KMS-11 (cell line): ENCODE measurements around the gene SIRT2.
A peak's percentile ranks its signal among the peaks of the same experiment; 100 is the strongest.

ENCODE experiments used
- H2AFZ ChIP-seq: fragments of 200-600 bp; sonication (generic); 2 replicates; pipeline ENCODE4 v1.6.1; 2016; ENCODE audit warnings: antibody characterized with exemption, mixed run types, low read depth
- H3K27ac ChIP-seq: fragments of 200-600 bp; sonication (generic); 2 replicates; pipeline ENCODE4 v1.6.1; 2016; ENCODE audit warnings: mild to moderate bottlenecking, mixed run types
- H3K27me3 ChIP-seq: fragments of 200-600 bp; sonication (generic); 2 replicates; pipeline ENCODE4 v1.6.1; 2017; ENCODE audit warnings: mild to moderate bottlenecking, low read depth, mixed run types, moderate library complexity; ENCODE audit not compliant: insufficient read depth
- H3K36me3 ChIP-seq: fragments of 200-600 bp; sonication (generic); 2 replicates; pipeline ENCODE4 v1.6.1; 2017; ENCODE audit warnings: mild to moderate bottlenecking, mixed run types; ENCODE audit not compliant: insufficient read depth
- H3K4me1 ChIP-seq: fragments of 200-600 bp; sonication (generic); 2 replicates; pipeline ENCODE4 v1.6.1; 2016; ENCODE audit warnings: mild to moderate bottlenecking, low read depth, mixed run types; ENCODE audit not compliant: poor library complexity, severe bottlenecking
- H3K4me2 ChIP-seq: fragments of 200-600 bp; sonication (generic); 2 replicates; pipeline ENCODE4 v1.7.0; 2016; ENCODE audit warnings: mild to moderate bottlenecking, mixed run types
- H3K4me3 ChIP-seq: fragments of 200-600 bp; sonication (generic); IDR thresholded peaks from 2 replicates; pipeline ENCODE4 v1.6.1; 2017; ENCODE audit warnings: low read depth, low read length, mixed read lengths; ENCODE audit not compliant: insufficient read depth
- H3K79me2 ChIP-seq: fragments of 200-600 bp; sonication (generic); 2 replicates; pipeline ENCODE4 v1.6.1; 2016; ENCODE audit warnings: low read depth, mixed run types; ENCODE audit not compliant: insufficient read depth
- H3K9ac ChIP-seq: fragments of 200-600 bp; sonication (generic); 2 replicates; pipeline ENCODE4 v1.6.1; 2016; ENCODE audit warnings: mild to moderate bottlenecking, mixed run types
- H4K20me1 ChIP-seq: fragments of 200-600 bp; sonication (generic); 2 replicates; pipeline ENCODE4 v1.6.1; 2016; ENCODE audit warnings: mild to moderate bottlenecking, mixed run types; ENCODE audit not compliant: insufficient read depth
- CTCF ChIP-seq: fragments of 200-600 bp; sonication (generic); conservative IDR thresholded peaks from 2 replicates; pipeline ENCODE4 v1.6.1; 2017; ENCODE audit warnings: low read depth, mild to moderate bottlenecking, antibody characterized with exemption, low read length, moderate library complexity, mixed read lengths

The SIRT2 gene

GRCh38 chr19:38869160-38869835 lies 30.1 kb downstream of the SIRT2 start:
- Histone ChIP-seq H3K36me3 (no peaks in the 10 kb centered on the region), H3K4me1 (peaks cover 10% of the 10 kb centered on the region), H3K4me3 (no peak overlapping the region), H4K20me1 (no peaks in the 10 kb centered on the region), H2AFZ (peak overlapping the region; percentile 86), H3K9ac (peak overlapping the region; percentile 58; the same call in 1 of the 2 replicates), H3K27me3 (no peaks in the 10 kb centered on the region), H3K4me2 (peak overlapping the region; percentile 90), H3K27ac (peak overlapping the region; percentile 39), H3K79me2 (no peaks in the 10 kb centered on the region)
- TF ChIP-seq CTCF, result no peak

- no peaks in the 10 kb centered on the region for H4K20me1 ChIP-seq
- no peak overlapping the region for H3K4me3 ChIP-seq
- peak overlapping the region; percentile 90 for H3K4me2 ChIP-seq
- no peak overlapping the region for H3K27ac ChIP-seq
- H3K4me1 ChIP-seq, result peaks cover 10% of the 10 kb centered on the region
- peak overlapping the region; percentile 58; the same call in 1 of the 2 replicates for H3K9ac ChIP-seq
- no peak overlapping the region for H2AFZ ChIP-seq
- H3K27me3 ChIP-seq, result no peaks in the 10 kb centered on the region
- H3K79me2 ChIP-seq, result no peaks in the 10 kb centered on the region
- TF ChIP-seq CTCF, result no peak
- no peaks in the 10 kb centered on the region for H3K36me3 ChIP-seq
Observed at GRCh38 chr19:38868551-38868950, 30.9 kb downstream of the SIRT2 start.

DNA sequence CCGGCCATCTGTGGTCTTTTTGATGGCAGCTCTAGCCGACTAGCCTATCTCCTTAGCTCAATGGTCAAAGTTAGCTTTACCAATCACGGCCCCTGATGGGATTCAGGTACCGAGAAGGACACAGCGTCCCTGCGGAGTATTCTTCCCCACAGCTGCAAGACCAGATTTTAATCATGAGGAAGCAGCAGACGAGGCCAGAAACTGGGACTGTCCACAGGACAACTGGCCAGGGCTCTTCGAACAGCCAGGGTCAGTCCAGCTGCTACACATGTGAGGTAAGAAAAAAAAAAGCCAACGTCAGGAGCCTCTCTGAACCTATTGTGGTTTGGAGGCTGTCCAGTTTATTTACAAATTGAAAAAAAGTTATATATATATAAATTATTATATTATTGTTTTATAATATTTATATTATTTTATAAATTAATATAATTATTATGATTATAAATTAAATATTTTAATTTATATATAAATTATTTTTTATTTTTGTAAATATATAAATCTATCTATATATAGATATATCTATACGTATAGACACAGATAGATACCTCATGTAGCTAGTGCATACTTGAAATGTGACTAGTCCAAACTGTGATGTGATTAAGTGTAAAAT lies 32.1 kb downstream of the SIRT2 start:
- H3K27ac ChIP-seq, result no peak overlapping the region
- H3K4me3 ChIP-seq, result no peak overlapping the region
- no peaks in the 10 kb centered on the region for H3K36me3 ChIP-seq
- H3K9ac ChIP-seq, result no peak overlapping the region
- no peaks in the 10 kb centered on the region for H3K27me3 ChIP-seq
- no peak overlapping the region for H3K4me2 ChIP-seq
- TF ChIP-seq CTCF, result no peak
- peaks cover 10% of the 10 kb centered on the region for H3K4me1 ChIP-seq
- H4K20me1 ChIP-seq, result no peaks in the 10 kb centered on the region
- H2AFZ ChIP-seq, result no peak overlapping the region
- H3K79me2 ChIP-seq, result no peaks in the 10 kb centered on the region

DNA sequence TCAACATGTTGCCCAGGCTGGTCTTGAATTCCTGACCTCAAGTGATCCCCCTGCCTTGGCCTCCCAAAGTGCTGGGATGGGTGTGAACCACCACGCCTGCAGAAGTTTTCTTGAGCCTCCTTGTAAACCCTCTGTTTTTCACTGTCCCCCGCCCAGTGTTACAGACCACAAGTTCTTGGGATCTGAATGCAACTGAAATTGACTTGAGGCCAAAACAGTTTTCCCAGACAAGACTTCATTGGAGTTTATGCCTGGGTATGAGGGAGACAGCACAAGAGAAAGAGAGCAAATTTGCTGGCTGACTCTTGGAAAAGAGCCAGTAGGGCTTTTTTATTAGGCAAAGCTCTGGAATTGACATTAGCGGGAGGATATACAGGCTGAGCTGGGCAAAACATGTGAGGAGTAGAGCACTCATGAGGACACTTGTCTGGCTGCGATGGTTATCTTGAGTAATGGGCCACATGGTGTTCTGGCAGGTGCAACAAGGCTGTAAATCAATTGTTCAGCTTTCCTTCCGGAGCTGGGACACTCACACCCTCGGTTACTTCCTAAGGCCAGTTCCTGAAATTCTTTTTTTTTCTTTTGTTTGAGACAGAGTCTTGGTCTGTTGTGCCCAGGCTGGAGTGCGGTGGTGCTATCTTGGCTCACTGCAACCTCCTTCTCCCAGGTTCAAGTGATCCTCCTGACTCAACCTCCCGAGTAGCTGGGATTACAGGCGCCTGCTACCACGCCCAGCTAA lies 36.9 kb downstream of the SIRT2 start:
- TF ChIP-seq CTCF, result no peak
- no peaks in the 10 kb centered on the region for H3K79me2 ChIP-seq
- H3K4me2 ChIP-seq, result no peak overlapping the region
- H3K4me3 ChIP-seq, result no peak overlapping the region
- peaks cover 6% of the 10 kb centered on the region for H3K4me1 ChIP-seq
- no peaks in the 10 kb centered on the region for H4K20me1 ChIP-seq
- no peaks in the 10 kb centered on the region for H3K36me3 ChIP-seq
- H2AFZ ChIP-seq, result no peak overlapping the region
- no peak overlapping the region for H3K9ac ChIP-seq
- H3K27ac ChIP-seq, result no peak overlapping the region
- H3K27me3 ChIP-seq, result no peaks in the 10 kb centered on the region
